HepG2 (cell line): Measurements from ENCODE around the gene DDO.

Source experiments
- ISX ChIP-seq: sonication (generic); formaldehyde crosslinking; conservative IDR thresholded peaks from 2 replicates; pipeline ENCODE4 v1.5.0; 2020; ENCODE audit warnings: missing genetic modification reagents
- KDM1A ChIP-seq: IDR thresholded peaks from 2 replicates; pipeline ENCODE4 v1.6.1; 2016; ENCODE audit warnings: missing compliant biosample characterization
- MAFG ChIP-seq: sonication (generic); formaldehyde crosslinking; IDR thresholded peaks from 2 replicates; pipeline ENCODE4 v1.5.1; 2020; ENCODE audit warnings: mild to moderate bottlenecking, missing genetic modification reagents
- MAX ChIP-seq: IDR thresholded peaks from 2 replicates; pipeline ENCODE4 v1.6.1; 2012; ENCODE audit warnings: inconsistent platforms
- PHF20 ChIP-seq: sonication (generic); formaldehyde crosslinking; IDR thresholded peaks from 2 replicates; pipeline ENCODE4 v1.5.0; 2020; ENCODE audit warnings: mild to moderate bottlenecking, missing genetic modification reagents
- ZNF333 ChIP-seq: sonication (generic); formaldehyde crosslinking; IDR thresholded peaks from 2 replicates; pipeline ENCODE4 v1.4.0; 2020; ENCODE audit warnings: mild to moderate bottlenecking, missing genetic modification reagents, borderline replicate concordance
- ZNF335 ChIP-seq: sonication (generic); formaldehyde crosslinking; IDR thresholded peaks from 2 replicates; pipeline ENCODE4 v1.4.0; 2020; ENCODE audit warnings: missing genetic modification reagents
- ZNF883 ChIP-seq: sonication (generic); formaldehyde crosslinking; IDR thresholded peaks from 2 replicates; pipeline ENCODE4 v1.5.1; 2020; ENCODE audit warnings: mild to moderate bottlenecking, missing genetic modification reagents; ENCODE audit errors: not compliant biosample characterization
- ZSCAN5A ChIP-seq: sonication (generic); formaldehyde crosslinking; IDR thresholded peaks from 2 replicates; pipeline ENCODE4 v1.8.0; 2022; ENCODE audit warnings: mild to moderate bottlenecking, missing genetic modification reagents, borderline replicate concordance

GRCh38 chr6:110428153-110428552 is 12.8 kb upstream of the DDO start:
- no peak for TF ChIP-seq ZSCAN5A
- no peak for TF ChIP-seq MAFG (CRISPR knock-in tag)
- no peak for TF ChIP-seq ISX (CRISPR knock-in tag)
- TF ChIP-seq ZNF333, result no peak
- no peak for TF ChIP-seq KDM1A (CRISPR knock-in tag)
- no peak for TF ChIP-seq ZNF883 (CRISPR knock-in tag)
- TF ChIP-seq ZNF335 (CRISPR knock-in tag), result no peak
- no peak for TF ChIP-seq MAX
- TF ChIP-seq PHF20 (CRISPR knock-in tag), result no peak
